ENCODE measurements around the gene ZNHIT3. TPM values are rescaled to one million over a fixed set of nuclear protein-coding genes. Genes with fewer than 3 reads are reported as not detected.
A peak's percentile ranks its signal among the peaks of the same experiment; 100 is the strongest.

ZNHIT3 gene
- total and polyA plus RNA-seq, 8 donors: 13.6 to 31.8 (median 16.8) TPM

DNA sequence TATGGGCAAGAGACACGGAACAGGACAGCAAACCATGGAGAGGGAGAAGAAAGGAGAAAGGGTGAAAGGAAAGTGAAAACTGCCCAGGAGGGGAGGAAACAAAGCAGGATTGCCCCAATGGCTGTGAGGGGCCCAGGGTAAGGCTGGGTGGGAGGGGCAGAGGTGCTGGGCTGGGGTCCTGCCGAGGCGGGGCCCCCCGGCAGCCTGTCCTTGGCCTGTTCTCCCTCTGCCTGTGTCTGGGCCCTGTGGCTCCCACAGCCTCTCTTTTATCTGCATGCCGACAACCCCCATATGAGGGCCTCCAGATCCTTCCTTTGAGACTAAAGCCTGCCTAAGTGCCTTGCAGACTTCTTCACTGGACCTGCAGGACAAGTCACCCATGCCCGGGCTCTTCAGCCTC, 15.5 kb downstream of the ZNHIT3 start:
- Histone ChIP-seq H3K4me1 (no peaks in the 10 kb centered on the region), H3K27ac (no peak overlapping the region), H3K4me3 (no peak overlapping the region), H3K36me3 (peaks cover 0 to 26% (median 11%) of the 10 kb centered on the region in 3 donors), H3K27me3 (no peaks in the 10 kb centered on the region), H3K9me3 (no peaks in the 10 kb centered on the region)
- 94 to 97% methylated on average over 6 of the region's 6 CpGs for WGBS, 2 donors
- FAIRE-seq (no peak), ATAC-seq (no peak), DNase-seq (peak in 1 of 6 donors; percentile 43)
- intact Hi-C loops (cut with DNase I): loop anchor here in 1 of 3 donors (5.0 kb wide), 1 partner anchor 555 kb away; no protein-coding TSS in a partner anchor
- TF ChIP-seq, protein P1, sequence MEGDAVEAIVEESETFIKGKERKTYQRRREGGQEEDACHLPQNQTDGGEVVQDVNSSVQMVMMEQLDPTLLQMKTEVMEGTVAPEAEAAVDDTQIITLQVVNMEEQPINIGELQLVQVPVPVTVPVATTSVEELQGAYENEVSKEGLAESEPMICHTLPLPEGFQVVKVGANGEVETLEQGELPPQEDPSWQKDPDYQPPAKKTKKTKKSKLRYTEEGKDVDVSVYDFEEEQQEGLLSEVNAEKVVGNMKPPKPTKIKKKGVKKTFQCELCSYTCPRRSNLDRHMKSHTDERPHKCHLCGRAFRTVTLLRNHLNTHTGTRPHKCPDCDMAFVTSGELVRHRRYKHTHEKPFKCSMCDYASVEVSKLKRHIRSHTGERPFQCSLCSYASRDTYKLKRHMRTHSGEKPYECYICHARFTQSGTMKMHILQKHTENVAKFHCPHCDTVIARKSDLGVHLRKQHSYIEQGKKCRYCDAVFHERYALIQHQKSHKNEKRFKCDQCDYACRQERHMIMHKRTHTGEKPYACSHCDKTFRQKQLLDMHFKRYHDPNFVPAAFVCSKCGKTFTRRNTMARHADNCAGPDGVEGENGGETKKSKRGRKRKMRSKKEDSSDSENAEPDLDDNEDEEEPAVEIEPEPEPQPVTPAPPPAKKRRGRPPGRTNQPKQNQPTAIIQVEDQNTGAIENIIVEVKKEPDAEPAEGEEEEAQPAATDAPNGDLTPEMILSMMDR (IDR thresholded peaks at IDR 0.05): no peak

DNA sequence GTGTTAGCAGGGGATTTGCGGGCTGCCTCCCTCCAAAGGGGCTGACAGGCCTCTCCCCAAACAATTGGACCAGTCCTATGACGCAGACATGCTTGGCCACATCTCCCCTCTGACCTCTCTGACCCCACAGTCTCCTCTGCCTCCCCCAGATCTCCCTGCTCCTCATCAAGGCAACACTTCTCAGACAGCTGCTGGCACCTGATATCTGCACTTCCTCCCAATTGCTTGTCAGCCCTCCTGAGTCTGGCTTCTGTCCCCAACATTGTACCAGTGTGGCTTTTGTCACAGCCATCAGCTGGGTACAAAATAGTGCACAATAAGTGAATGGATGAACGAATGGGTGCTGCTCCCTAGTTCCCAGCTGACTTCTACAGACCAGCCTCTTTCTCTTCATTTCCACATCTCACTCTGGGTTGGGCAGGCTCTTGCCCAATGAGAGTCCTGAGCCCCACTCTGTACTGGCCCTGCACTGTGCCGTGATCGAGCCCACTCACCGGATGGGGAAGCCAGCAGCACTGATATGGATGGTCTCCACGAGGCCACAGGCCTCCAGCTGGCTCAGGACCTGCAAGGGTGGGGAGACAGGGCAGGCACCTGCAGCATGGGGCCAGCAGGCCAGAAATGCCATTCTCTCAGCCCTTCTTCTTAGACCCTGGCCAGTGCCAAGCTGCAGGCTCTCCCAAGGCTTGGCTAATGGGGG, 17.1 kb downstream of the ZNHIT3 start:
- H3K36me3 ChIP-seq: peaks cover 0 to 13% (median 3%) of the 10 kb centered on the region in 3 donors
- H3K9me3 ChIP-seq: no peaks in the 10 kb centered on the region
- DNase-seq (peak in 1 of 6 donors; percentile 25), ATAC-seq (no peak), FAIRE-seq (no peak)
- TF ChIP-seq, protein P1 (IDR thresholded peaks at IDR 0.05): no peak
- H3K27ac ChIP-seq: no peak overlapping the region
- no peaks in the 10 kb centered on the region for H3K4me1 ChIP-seq
- H3K4me3 ChIP-seq: no peak overlapping the region
- 89 to 93% methylated on average over 7 of the region's 7 CpGs for WGBS, 2 donors
- intact Hi-C loops (cut with DNase I): loop anchor here in 1 of 3 donors (5.0 kb wide), 1 partner anchor 554 kb away; no protein-coding TSS in a partner anchor
- H3K27me3 ChIP-seq: no peaks in the 10 kb centered on the region

DNA sequence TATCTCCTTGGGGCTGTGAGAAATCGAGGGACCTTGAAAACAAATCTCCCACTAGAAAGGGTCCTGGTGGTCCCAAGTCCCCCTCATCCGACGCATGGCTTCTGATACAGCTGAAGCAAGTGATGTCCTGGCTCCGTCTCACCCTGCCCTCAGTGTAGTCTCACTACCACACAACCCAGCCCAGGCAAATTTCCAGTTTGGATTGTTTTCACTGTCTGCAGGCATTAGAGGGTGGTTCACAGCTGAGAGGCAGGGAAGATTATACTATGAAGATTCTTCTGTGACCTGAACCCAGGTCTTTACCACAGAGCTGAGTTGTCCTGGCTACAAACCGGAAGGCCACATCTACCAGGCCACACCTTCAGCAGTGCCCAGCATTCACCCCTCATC, 17.7 kb downstream of the ZNHIT3 start:
- H3K36me3 ChIP-seq: peaks cover 0 to 9% (median 3%) of the 10 kb centered on the region in 3 donors
- WGBS, 2 donors: 96% methylated on average over 5 of the region's 5 CpGs
- no peak overlapping the region for H3K27ac ChIP-seq
- DNase-seq (no peak), ATAC-seq (no peak), FAIRE-seq (no peak)
- H3K4me1 ChIP-seq: no peaks in the 10 kb centered on the region
- intact Hi-C loops (cut with DNase I): loop anchor here in 1 of 3 donors (5.0 kb wide), 1 partner anchor 553 kb away; no protein-coding TSS in a partner anchor
- TF ChIP-seq, protein P1 (IDR thresholded peaks at IDR 0.05): no peak
- H3K27me3 ChIP-seq: no peaks in the 10 kb centered on the region
- H3K4me3 ChIP-seq: no peak overlapping the region
- no peaks in the 10 kb centered on the region for H3K9me3 ChIP-seq

DNA sequence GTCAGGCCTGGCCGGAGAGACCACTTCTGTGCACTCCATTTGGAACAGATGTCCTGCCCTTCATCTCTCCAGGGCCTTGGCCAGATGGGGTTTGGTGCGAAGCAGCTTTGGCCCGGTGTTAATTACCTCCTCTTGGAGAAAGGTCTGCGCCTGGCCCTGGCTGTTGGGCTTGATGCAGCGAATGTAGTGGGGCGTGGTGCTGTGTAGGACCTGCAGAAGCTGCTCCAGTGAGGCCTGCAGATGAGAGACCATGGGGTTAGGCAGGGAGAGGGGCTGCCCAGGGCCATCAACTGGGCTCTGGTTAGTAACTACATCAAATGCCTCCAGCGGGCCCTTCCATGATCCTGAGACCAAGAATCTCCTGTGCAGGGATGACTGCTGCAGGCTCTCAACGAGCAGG, 18.7 kb downstream of the ZNHIT3 start:
- TF ChIP-seq, protein P1 (IDR thresholded peaks at IDR 0.05): no peak
- ATAC-seq: no peak
- no peaks in the 10 kb centered on the region for H3K27me3 ChIP-seq
- peaks cover 0 to 9% (median 3%) of the 10 kb centered on the region in 3 donors for H3K36me3 ChIP-seq
- H3K4me1 ChIP-seq: no peaks in the 10 kb centered on the region
- intact Hi-C loops (cut with DNase I): no loop called here
- DNase-seq: no peak
- FAIRE-seq: no peak
- no peak overlapping the region for H3K27ac ChIP-seq
- H3K9me3 ChIP-seq: no peaks in the 10 kb centered on the region
- WGBS, 2 donors: 94 to 96% methylated on average over 8 of the region's 8 CpGs
- H3K4me3 ChIP-seq: no peak overlapping the region

DNA sequence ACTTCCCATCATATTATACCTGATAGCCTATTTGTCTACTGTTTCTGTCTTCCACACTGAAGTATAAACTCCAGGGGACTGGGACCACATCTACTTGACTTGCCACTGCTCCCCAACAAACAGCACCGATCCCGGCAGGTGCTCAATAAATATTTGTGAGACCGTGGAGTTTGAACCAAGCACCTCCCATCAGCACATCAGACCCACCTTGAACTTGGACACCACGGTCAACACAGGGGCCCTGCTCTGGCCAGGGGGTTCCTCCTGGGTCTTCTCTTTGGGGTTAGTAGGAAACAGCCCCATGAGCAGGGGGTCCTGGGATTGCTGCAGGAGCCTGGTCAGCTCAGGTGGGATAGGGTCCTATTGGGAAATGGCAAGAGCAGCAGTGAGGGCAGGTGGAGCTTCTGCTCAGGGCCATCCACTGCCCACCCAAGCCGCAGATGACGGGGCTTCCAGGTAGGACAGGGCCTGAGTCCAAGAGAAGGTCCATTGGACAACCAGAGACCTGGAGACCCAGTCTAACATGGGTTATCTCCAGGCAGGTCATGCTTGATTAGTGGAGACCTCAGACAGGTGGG, 19.9 kb downstream of the ZNHIT3 start:
- H3K4me3 ChIP-seq: no peak overlapping the region
- no peaks in the 10 kb centered on the region for H3K27me3 ChIP-seq
- WGBS, 2 donors: 86 to 89% methylated on average over 6 of the region's 6 CpGs
- H3K4me1 ChIP-seq: no peaks in the 10 kb centered on the region
- H3K27ac ChIP-seq: no peak overlapping the region
- intact Hi-C loops (cut with DNase I): no loop called here
- FAIRE-seq (no peak), DNase-seq (no peak), ATAC-seq (no peak)
- no peaks in the 10 kb centered on the region for H3K9me3 ChIP-seq
- peaks cover 0 to 9% (median 3%) of the 10 kb centered on the region in 3 donors for H3K36me3 ChIP-seq
- TF ChIP-seq, protein P1 (IDR thresholded peaks at IDR 0.05): no peak
